Inferior parietal cortex (tissue), 1 donor: ENCODE results near the gene ARHGEF2.
A peak's percentile ranks its signal among the peaks of the same experiment; 100 is the strongest.

Source experiments
- DNase-seq: peaks from one replicate; pipeline ENCODE4 v3.0.0-alpha.2; 2016; ENCODE audit errors: extremely low spot score

Gene ARHGEF2

GRCh38 chr1:155912056-155912536 lies 66.3 kb downstream of the ARHGEF2 start:
- no peak for DNase-seq

GRCh38 chr1:155911156-155912055 lies 66.9 kb downstream of the ARHGEF2 start, which contains the start of gene RIT1:
Gene RIT1 (minus strand): TSS chr1:155911349. CDS start chr1:155910761, 588 bp downstream.
- DNase-seq, result peak; percentile 73

GRCh38 chr1:155910621-155911121 lies 67.7 kb downstream of the ARHGEF2 start:
- peak; percentile 33 for DNase-seq

- no peak for DNase-seq
Observed at GRCh38 chr1:155909894-155910293, 68.5 kb downstream of the ARHGEF2 start.

GRCh38 chr1:155904261-155904660 lies 74.1 kb downstream of the ARHGEF2 start:
- DNase-seq, result no peak

- no peak for DNase-seq
Observed at GRCh38 chr1:155900161-155900560, 78.2 kb downstream of the ARHGEF2 start.

GRCh38 chr1:155899683-155900082 lies 78.7 kb downstream of the ARHGEF2 start:
- DNase-seq, result no peak

GRCh38 chr1:155898888-155899287 lies 79.5 kb downstream of the ARHGEF2 start:
- DNase-seq, result no peak

- DNase-seq, result no peak
Observed at GRCh38 chr1:155897746-155898145, 80.6 kb downstream of the ARHGEF2 start.
